HG02885 (cell line): ENCODE data around the gene RTBDN.
"Not testable (repeated sequence)": the region's sequence is repeated elsewhere in the genome, so short reads cannot be mapped to it uniquely, and the experiment has no call there.

Source experiments
- ATAC-seq: cut with Tn5 transposase; IDR thresholded peaks from one replicate; pipeline ENCODE4 v1.9.1; 2021; ENCODE audit warnings: mild to moderate bottlenecking; ENCODE audit not compliant: unreplicated experiment, poor library complexity

The RTBDN gene

GRCh38 chr19:12858041-12858928, 23.9 kb upstream of the RTBDN start:
- ATAC-seq = no peak

GRCh38 chr19:12856653-12857052, 22.3 kb upstream of the RTBDN start:
- no peak for ATAC-seq

- ATAC-seq = peak; percentile 69
These were observed 13.1 kb upstream of the RTBDN start for GRCh38 chr19:12847159-12848139.

GRCh38 chr19:12846613-12847012, 12.2 kb upstream of the RTBDN start:
- not testable (repeated sequence) for ATAC-seq

GRCh38 chr19:12843999-12844732, 9.8 kb upstream of the RTBDN start:
- no peak for ATAC-seq

- no peak for ATAC-seq
These were observed 8.9 kb upstream of the RTBDN start for GRCh38 chr19:12843328-12843727.

- ATAC-seq = no peak
These were observed 8.1 kb upstream of the RTBDN start for GRCh38 chr19:12842511-12842910.

GRCh38 chr19:12841094-12841493, 6.7 kb upstream of the RTBDN start:
- ATAC-seq = no peak

- ATAC-seq = no peak
These were observed 6.0 kb upstream of the RTBDN start for GRCh38 chr19:12840091-12841079.

GRCh38 chr19:12838886-12839756, 4.7 kb upstream of the RTBDN start:
- ATAC-seq = no peak

- ATAC-seq = no peak
These were observed 4.0 kb upstream of the RTBDN start, which contains the start of gene MAST1 for GRCh38 chr19:12838182-12838885. MAST1 (plus strand) TSS chr19:12838515; CDS start chr19:12838573, 58 bp downstream.

GRCh38 chr19:12837225-12837624, 2.8 kb upstream of the RTBDN start:
- ATAC-seq = no peak

GRCh38 chr19:12836529-12836863, 2.1 kb upstream of the RTBDN start:
- ATAC-seq = no peak

GRCh38 chr19:12834976-12835757, 788 bp upstream of the RTBDN start:
- no peak for ATAC-seq

GRCh38 chr19:12833738-12834565, 427 bp downstream of the RTBDN start:
- ATAC-seq = no peak

GRCh38 chr19:12833418-12833737, 1.0 kb downstream of the RTBDN start:
- no peak for ATAC-seq
